Memory B cell (primary cell): ENCODE measurements around the gene DESI1.
A peak's percentile ranks its signal among the peaks of the same experiment; 100 is the strongest.
"Not testable (repeated sequence)": the region's sequence is repeated elsewhere in the genome, so short reads cannot be mapped to it uniquely, and the experiment has no call there.

Experiments used
- ATAC-seq: fragments of 150-1000 bp; cut with Tn5 transposase; 2 replicates; pipeline ENCODE4 v1.10.0; 2021; ENCODE audit warnings: low read depth, mild to moderate bottlenecking, moderate library complexity
- DNase-seq, 2 donors: peaks; one replicate each; pipeline ENCODE4 v3.0.0; 2022; ENCODE audit warnings: low spot score in 2 of 2
- H3K27ac Mint-ChIP-seq: one replicate; pipeline ENCODE4 v1.8.0; 2022; ENCODE audit warnings: mild to moderate bottlenecking, moderate library complexity, mixed read lengths
- H3K27me3 Mint-ChIP-seq: one replicate; pipeline ENCODE4 v1.8.0; 2022; ENCODE audit warnings: mixed read lengths
- H3K36me3 Mint-ChIP-seq: one replicate; pipeline ENCODE4 v1.8.0; 2022; ENCODE audit warnings: mild to moderate bottlenecking, mixed read lengths
- H3K4me1 Mint-ChIP-seq: one replicate; pipeline ENCODE4 v1.8.0; 2022; ENCODE audit warnings: mixed read lengths
- H3K4me3 Mint-ChIP-seq: one replicate; pipeline ENCODE4 v1.8.0; 2022; ENCODE audit warnings: mild to moderate bottlenecking, moderate library complexity, mixed read lengths
- H3K9me3 Mint-ChIP-seq: one replicate; pipeline ENCODE4 v1.8.0; 2022; ENCODE audit warnings: mixed read lengths

Gene DESI1

DNA sequence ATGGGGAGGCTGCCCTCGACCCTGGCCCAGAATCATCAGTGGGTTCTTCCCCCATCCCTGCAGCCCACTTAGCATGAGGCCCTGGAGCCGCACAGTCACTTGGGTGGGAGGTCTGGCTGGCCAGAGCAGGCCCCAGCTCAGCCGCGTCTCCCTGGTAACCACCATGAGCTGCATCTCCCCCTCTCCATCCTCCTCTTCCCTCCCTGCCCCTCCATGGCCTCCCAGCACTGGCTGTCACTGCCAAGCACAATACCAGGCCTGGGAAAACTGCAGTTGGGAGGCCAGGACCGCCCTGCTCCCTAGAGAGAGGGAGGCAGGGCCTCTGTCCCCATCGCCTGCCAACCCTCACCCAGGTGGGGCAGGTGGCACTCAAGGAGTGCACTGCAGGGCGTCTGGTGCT is 52.0 kb downstream of the DESI1 start:
- DNase-seq (no peak), ATAC-seq (no peak)
- H3K4me3 Mint-ChIP-seq: no peak overlapping the region
- H3K27ac Mint-ChIP-seq: no peak overlapping the region
- peaks cover 1% of the 10 kb centered on the region for H3K27me3 Mint-ChIP-seq
- no peaks in the 10 kb centered on the region for H3K4me1 Mint-ChIP-seq
- H3K9me3 Mint-ChIP-seq: no peaks in the 10 kb centered on the region
- H3K36me3 Mint-ChIP-seq: no peaks in the 10 kb centered on the region

DNA sequence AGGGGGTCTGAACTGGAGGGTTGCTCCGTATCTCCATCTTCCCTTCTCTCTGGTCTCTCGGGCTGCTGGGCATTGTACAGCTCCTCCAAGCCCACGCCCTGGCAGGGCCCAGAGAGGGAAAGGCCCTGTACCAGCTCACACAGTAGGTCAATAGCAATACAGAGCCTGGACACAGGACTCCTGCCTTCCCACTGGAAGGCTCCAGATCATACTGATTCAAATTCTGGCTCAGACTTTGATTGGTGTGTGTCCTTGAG is 53.4 kb downstream of the DESI1 start:
- Mint-ChIP-seq H3K36me3 (no peaks in the 10 kb centered on the region), H3K9me3 (no peaks in the 10 kb centered on the region), H3K4me1 (no peaks in the 10 kb centered on the region), H3K27me3 (peaks cover 4% of the 10 kb centered on the region), H3K27ac (no peak overlapping the region), H3K4me3 (no peak overlapping the region)
- no peak for ATAC-seq
- no peak for DNase-seq

DNA sequence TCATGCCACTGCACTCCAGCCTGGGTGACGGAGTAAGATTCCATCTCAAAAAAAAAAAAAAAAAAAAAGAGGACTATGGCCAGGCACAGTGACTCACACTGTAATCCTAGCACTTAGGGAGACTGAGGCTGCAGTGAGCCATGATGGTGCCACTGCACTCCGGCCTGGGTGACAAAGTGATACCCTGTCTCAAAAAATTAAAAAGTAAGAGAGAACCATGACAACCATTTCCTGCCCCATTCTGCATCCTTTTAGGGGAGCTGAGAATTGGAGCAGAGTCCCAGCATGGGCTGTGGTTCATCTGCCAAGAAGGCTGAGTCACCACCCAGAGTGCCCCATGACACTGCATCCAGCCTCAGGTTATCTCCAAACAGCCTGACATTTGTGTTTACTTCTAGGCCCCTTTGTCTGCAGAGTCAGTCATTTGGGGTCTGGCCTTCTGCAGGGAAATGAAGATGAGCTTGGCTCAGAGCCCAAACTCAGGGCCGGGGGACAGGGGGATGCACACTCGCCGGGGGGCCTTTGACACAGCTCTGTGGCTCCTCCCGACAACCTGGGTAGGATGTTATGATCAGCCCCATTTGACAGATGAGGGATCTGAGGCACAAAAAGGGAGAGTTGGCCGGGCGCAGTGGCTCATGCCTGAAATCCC is 55.3 kb downstream of the DESI1 start:
- H3K4me3 Mint-ChIP-seq: no peak overlapping the region
- peaks cover 15% of the 10 kb centered on the region for H3K27me3 Mint-ChIP-seq
- H3K4me1 Mint-ChIP-seq: no peaks in the 10 kb centered on the region
- DNase-seq: no peak
- ATAC-seq: no peak
- H3K9me3 Mint-ChIP-seq: no peaks in the 10 kb centered on the region
- no peaks in the 10 kb centered on the region for H3K36me3 Mint-ChIP-seq
- H3K27ac Mint-ChIP-seq: no peak overlapping the region

DNA sequence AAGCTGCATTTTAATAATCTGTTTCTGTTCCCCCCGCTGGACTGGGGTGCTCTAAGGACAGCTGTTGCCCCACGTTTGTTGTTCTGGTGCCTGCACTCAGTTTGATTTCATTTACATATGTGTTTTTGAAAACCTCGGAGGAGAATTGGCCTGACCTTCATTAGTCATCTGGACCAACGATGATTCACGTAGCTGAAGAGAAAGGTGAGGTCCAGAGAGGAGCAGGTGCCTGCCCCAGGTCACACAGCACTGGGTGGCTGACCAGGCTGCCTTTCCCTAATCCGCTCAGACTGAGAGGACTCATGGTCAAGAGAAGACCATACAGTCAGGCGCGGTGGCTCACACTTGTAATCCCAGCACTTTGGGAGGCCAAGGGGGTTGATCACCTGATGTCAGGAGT is 56.3 kb downstream of the DESI1 start:
- H3K9me3 Mint-ChIP-seq: no peaks in the 10 kb centered on the region

DNA sequence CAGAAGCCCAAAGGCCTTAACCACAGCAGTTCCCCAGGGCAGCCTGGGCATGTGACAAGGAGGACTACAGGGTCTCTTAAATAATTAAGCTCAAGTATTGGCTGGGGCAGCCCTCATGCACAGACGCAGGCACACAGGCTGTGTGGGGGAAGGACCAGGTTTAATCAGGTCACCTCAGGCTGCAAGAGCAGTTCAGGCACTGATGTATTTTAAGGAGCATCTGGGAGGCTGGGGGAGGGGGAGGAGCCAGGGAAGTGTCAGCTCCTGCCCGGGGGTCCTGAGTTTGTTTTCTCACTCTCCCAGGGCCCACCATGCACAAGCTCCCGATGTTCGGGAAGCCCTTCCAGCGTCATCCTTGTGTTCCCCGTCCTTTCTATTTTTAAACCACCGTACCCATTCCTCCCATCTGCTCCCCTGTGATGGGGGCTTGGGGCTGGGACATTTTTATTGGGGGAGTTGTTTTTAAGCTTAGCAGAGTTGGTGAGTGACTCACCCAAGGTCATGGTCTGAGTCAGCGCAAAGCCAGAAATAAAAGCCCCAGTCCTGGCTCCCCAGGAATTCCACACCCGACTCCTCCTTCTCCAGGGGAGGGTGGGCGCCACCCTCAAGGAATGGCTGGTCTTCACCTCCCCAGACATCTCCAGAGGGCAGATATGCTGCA is 57.7 kb downstream of the DESI1 start:
- Mint-ChIP-seq H3K9me3 (no peaks in the 10 kb centered on the region), H3K27me3 (peaks cover 15% of the 10 kb centered on the region), H3K4me3 (no peak overlapping the region), H3K27ac (no peak overlapping the region), H3K4me1 (no peaks in the 10 kb centered on the region), H3K36me3 (no peaks in the 10 kb centered on the region)
- ATAC-seq (no peak), DNase-seq (no peak)

More for the DNA sequence above, 56.3 kb downstream of the DESI1 start:
- Mint-ChIP-seq H3K27ac (no peak overlapping the region), H3K4me1 (no peaks in the 10 kb centered on the region), H3K27me3 (peaks cover 15% of the 10 kb centered on the region), H3K36me3 (no peaks in the 10 kb centered on the region), H3K4me3 (no peak overlapping the region)
- DNase-seq: no peak
- no peak for ATAC-seq

DNA sequence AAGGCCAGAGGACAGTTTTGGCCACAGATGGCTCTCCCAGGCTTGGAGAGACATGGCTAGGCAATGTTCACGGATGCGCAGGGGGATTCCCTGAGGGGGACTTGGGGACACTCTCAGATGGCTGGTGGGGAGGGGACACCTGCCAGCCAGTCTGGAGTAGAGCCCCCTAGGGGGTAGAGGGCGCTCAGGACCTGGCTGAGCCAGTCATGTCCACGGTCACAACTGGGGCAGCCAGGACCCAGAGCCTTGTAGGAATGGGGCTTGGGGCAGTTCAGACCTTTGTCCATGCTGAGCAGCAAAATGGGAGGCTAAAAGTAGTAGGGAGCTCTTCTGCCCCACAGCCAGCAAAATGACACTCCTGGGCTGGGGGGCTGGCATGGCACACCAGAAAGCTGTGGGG is 58.4 kb downstream of the DESI1 start:
- no peak for DNase-seq
- Mint-ChIP-seq H3K27ac (no peak overlapping the region), H3K4me1 (no peaks in the 10 kb centered on the region), H3K36me3 (no peaks in the 10 kb centered on the region), H3K27me3 (peaks cover 19% of the 10 kb centered on the region), H3K9me3 (no peaks in the 10 kb centered on the region), H3K4me3 (no peak overlapping the region)
- no peak for ATAC-seq

DNA sequence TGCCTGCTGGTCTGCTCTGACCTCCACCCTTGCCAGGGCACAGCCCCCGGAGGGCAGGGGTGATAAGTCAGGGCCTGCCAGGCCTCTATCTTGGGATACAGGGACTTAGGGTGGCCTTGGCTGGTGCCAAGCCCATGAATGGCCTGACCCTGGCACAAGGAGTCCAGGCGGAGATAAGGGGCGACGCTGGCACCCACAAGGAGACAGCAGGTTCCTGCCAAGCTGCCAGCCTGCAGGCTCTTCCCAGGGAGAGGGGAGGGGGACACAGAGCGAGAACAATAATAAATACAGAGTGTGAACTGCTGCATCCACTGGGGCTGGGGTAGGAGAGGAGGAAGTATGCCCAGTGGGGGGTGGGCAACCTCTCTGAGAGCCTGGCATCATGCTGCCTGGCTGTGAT is 59.1 kb downstream of the DESI1 start:
- H3K4me3 Mint-ChIP-seq: no peak overlapping the region
- H3K27me3 Mint-ChIP-seq: peaks cover 19% of the 10 kb centered on the region
- ATAC-seq (no peak), DNase-seq (no peak)
- H3K27ac Mint-ChIP-seq: no peak overlapping the region
- H3K4me1 Mint-ChIP-seq: no peaks in the 10 kb centered on the region
- no peaks in the 10 kb centered on the region for H3K36me3 Mint-ChIP-seq
- no peaks in the 10 kb centered on the region for H3K9me3 Mint-ChIP-seq

DNA sequence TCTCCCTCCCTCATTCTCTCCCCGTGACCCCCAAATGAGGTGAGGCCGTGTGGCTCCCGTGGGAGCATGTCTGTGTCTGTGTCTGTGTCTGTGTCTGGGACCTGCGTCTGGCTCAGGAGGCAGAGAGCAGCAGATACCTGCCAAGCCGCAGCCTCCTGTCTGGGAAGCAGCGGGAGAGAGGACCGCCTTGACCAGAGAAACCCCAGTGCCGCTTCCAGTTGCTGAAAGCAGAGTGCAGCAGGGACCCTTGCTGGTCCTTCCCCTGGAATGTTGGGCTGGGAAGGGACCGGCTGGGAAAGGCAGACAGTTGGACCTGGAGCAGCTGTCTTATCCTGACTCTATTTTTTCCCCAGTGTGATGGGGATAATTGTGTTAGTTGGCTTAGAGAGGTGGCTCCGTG is 59.5 kb downstream of the DESI1 start:
- Mint-ChIP-seq H3K4me3 (no peak overlapping the region), H3K4me1 (no peaks in the 10 kb centered on the region), H3K27me3 (peaks cover 21% of the 10 kb centered on the region), H3K27ac (no peak overlapping the region), H3K9me3 (no peaks in the 10 kb centered on the region), H3K36me3 (no peaks in the 10 kb centered on the region)
- no peak for ATAC-seq
- no peak for DNase-seq

DNA sequence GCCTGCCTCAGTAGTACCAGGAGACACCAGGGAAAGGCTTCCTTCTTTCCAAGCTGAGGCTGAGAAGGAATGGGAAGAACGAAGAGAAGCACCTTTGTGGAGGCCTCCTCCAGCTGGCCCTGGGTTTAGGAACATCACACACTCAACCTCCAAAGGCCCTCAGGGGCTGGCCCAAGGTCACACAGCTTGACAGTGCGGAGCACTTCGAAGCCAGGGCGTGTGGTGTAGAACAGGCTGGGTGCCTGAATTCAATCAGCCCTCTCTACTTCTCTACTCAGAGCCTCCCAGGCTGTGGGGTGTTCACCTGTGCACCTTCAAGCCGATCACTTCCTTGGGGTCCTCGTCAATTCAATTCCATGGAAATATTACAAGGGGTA is 60.8 kb downstream of the DESI1 start:
- ATAC-seq (no peak), DNase-seq (no peak)
- Mint-ChIP-seq H3K9me3 (no peaks in the 10 kb centered on the region), H3K27me3 (peaks cover 23% of the 10 kb centered on the region), H3K4me1 (no peaks in the 10 kb centered on the region), H3K36me3 (no peaks in the 10 kb centered on the region), H3K4me3 (no peak overlapping the region), H3K27ac (no peak overlapping the region)

DNA sequence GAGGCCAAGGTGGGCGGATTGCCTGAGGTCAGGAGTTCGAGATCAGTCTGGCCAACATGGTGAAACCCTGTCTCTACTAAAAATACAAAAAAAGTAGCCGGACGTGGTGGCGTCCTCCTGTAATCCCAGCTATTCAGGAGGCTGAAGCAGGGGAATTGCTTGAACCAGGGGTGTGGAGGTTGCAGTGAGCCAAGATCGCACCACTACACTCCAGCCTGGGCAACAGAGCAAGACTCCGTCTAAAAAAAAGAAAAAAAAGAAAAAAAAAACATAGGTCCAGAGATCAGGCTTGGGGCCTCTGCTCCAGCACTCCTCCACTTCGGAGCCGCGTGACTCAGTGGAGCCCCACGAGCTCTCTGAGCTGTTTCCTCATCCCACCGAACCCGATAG is 62.6 kb downstream of the DESI1 start:
- H3K36me3 Mint-ChIP-seq, H3K4me3 Mint-ChIP-seq: not testable (repeated sequence)

DNA sequence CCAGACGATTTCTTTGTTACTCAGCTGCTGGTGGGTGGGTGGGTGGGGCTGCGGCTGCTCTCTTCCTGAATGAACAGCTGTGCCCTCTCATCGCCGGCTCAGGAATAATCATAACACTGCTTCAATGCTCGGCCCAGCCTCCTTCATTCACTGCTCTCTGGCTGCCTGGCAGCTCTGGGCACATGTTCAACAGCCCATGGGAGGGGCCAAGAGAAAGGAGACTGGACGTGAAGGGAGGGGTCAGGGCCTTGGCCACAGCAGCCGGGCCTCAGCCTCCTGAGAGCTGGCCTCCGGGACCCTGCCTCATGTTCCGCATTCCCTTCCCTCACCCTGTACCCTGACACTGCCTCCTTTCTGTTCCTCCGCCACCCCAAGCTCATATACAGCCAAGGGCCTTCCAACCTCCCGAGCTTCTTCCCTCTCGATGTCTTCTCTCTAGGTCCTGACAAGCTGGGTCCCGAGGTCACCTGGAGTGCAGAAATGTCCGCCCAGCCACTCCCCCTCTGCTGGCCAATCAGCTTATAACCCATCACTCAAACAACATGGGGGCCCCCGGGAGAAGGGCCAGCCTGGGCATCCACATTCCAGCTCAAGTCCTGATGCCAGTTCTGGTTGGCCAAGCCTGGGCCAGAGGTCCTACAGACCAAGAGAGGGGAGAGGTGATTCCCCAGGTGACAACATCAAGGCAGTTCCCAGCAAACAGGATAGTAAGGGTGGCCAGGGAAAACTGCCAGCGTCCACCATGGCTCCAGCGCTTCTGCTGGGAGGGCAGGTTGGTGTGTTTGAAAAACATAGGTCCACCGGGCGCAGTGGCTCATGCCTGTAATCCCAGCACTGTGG is 63.2 kb downstream of the DESI1 start:
- DNase-seq (no peak), ATAC-seq (no peak)
- Mint-ChIP-seq H3K4me1 (no peaks in the 10 kb centered on the region), H3K27ac (no peak overlapping the region), H3K27me3 (peaks cover 20% of the 10 kb centered on the region), H3K9me3 (no peaks in the 10 kb centered on the region), H3K4me3 (no peak overlapping the region), H3K36me3 (no peaks in the 10 kb centered on the region)

More for the DNA sequence above, 62.6 kb downstream of the DESI1 start:
- not testable (repeated sequence) for H3K27ac Mint-ChIP-seq, H3K4me1 Mint-ChIP-seq, ATAC-seq, H3K9me3 Mint-ChIP-seq, DNase-seq
- H3K27me3 Mint-ChIP-seq: peaks cover 22% of the 10 kb centered on the region

DNA sequence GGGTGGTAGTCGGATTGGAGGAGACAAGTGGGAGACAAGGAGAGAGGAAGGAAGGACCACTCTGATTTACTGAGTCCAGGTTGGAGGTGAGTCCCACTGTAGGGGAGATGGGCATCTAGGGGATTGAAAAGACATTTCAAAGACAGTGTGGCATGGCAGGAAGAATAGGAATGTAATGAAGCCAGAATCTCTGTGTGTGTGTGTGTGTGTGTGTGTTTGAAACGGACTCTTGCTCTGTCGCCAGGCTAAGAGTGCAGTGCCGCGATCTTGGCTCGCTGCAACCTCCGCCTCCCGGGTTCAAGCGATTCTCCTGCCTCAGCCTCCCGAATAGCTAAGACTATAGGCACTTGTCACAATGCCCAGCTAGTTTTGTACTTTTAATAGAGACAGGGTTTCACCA is 64.3 kb downstream of the DESI1 start:
- Mint-ChIP-seq H3K9me3 (no peaks in the 10 kb centered on the region), H3K27ac (no peak overlapping the region), H3K4me1 (no peaks in the 10 kb centered on the region), H3K36me3 (no peaks in the 10 kb centered on the region), H3K27me3 (peaks cover 16% of the 10 kb centered on the region), H3K4me3 (no peak overlapping the region)
- no peak for ATAC-seq
- no peak for DNase-seq

DNA sequence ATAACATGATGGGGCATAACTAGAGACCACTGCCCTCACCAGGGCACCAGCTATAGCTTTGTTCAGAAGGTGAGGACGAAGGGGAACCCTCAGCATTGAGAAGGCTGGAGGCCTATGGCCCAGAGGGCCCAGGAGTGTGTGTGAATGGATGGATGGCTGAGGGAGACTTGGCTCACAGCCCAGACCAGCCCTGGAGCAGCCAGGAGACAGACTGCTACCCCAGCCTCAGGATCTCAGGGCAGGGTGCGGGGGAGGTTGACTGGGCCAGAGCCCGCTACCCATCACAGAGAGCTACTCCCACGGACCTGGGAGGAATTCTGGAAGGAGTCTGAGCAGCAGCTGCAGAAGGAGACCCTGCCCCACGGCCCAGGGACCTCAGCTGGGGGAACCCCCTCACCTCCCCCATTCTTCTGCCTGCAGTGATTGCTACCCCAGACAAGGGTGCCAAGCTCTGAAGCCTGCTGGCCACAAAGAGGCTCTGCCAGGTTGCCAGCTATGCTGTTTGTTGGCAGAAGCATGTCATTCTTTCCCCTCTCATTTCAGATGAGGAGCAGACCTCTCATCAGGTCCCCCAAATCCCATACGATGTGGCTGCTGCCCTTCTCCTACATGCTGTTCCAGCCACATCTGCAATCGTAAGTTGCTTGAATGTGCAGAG is 65.4 kb downstream of the DESI1 start:
- H3K9me3 Mint-ChIP-seq: no peaks in the 10 kb centered on the region
- ATAC-seq (no peak), DNase-seq (no peak)
- no peak overlapping the region for H3K4me3 Mint-ChIP-seq
- no peaks in the 10 kb centered on the region for H3K36me3 Mint-ChIP-seq
- H3K4me1 Mint-ChIP-seq: no peaks in the 10 kb centered on the region
- no peak overlapping the region for H3K27ac Mint-ChIP-seq
- H3K27me3 Mint-ChIP-seq: peaks cover 8% of the 10 kb centered on the region

DNA sequence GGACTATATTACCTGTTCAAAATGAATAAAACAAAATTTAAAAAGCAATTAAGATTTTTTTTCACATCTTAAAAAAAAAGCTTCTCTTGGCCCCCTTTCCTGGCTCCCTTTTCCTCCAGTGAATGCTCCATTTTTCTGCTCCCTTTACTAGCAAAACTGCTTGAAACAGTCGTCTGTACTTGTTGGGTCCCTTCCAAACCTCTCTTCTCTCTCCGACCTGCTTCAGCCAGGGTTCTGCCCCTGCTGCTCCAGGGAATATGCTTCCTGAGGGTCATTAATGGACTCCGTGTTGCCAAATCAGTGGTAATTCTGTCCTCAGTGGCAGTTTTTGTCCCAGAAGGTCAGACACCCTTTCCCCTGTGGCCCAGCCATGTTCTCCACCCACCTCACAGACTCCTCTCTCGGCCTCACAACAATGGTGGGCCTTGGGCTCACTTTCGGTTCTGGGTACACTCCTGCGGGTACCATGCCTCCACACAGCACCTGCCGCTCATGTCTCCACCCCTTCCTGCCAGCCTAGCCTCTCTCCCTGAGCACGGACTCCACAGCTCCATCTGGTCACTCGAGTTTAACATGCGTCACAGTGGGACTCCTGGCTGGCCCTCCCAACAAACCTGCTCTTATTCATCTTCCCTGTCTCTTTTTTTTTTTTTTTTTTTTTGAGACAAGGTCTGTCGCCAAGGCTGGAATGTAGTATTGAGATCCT is 68.8 kb downstream of the DESI1 start:
- Mint-ChIP-seq H3K27me3 (peaks cover 4% of the 10 kb centered on the region), H3K4me3 (no peak overlapping the region), H3K4me1 (no peaks in the 10 kb centered on the region), H3K9me3 (no peaks in the 10 kb centered on the region), H3K27ac (no peak overlapping the region), H3K36me3 (no peaks in the 10 kb centered on the region)
- ATAC-seq (peak; percentile 34), DNase-seq (no peak)
